Measurements from ENCODE around the gene WDR45B. TPM values are rescaled to one million over a fixed set of nuclear protein-coding genes. Genes with fewer than 3 reads are reported as not detected.

Gene WDR45B
- total RNA-seq, 1 experiment from 2014 or later: 96.5 TPM

GRCh38 chr17:82697808-82698064 is 49.5 kb upstream of the WDR45B start (continued):
- TF ChIP-seq ARID4B (CRISPR knock-in tag; IDR thresholded peaks at IDR 0.05; ENCODE audit: borderline replicate concordance) (no peak), JUN (CRISPR knock-in tag; IDR thresholded peaks at IDR 0.05) (no peak), GABPB1 (CRISPR knock-in tag; IDR thresholded peaks at IDR 0.05) (no peak), ZNF219 (CRISPR knock-in tag; IDR thresholded peaks at IDR 0.05; ENCODE audit: borderline replicate concordance) (no peak)

GRCh38 chr17:82696916-82697807 is 48.9 kb upstream of the WDR45B start:
- ChIA-PET CTCF (interaction anchor here (0.9 to 2.0 kb wide), 5 partner anchors 15 to 71 kb away, joined by 3 to 9 read pairs (median 3); no protein-coding TSS in a partner anchor), POLR2A (no interaction called here)
- no peak for TF ChIP-seq USF2 (CRISPR knock-in tag; IDR thresholded peaks at IDR 0.05)
- TF ChIP-seq ELF4 (CRISPR knock-in tag; IDR thresholded peaks at IDR 0.05; ENCODE audit: low read depth): no peak
- TF ChIP-seq MLX (CRISPR knock-in tag; IDR thresholded peaks at IDR 0.05): no peak
- no peak overlapping the region for H3K27ac Mint-ChIP-seq
- no peak; the same call in 1 of the 2 replicates for ATAC-seq
- DNase-seq (ENCODE audit: low spot score): peak; percentile 38
- H3K9me3 Mint-ChIP-seq: peaks cover 8% of the 10 kb centered on the region
- peaks cover 58% of the 10 kb centered on the region for H3K27me3 Mint-ChIP-seq (ENCODE audit: low read depth)
- peak overlapping the region; percentile 60 for H3K4me3 Mint-ChIP-seq
- peaks cover 4% of the 10 kb centered on the region for H3K36me3 Mint-ChIP-seq
- H3K4me1 Mint-ChIP-seq: no peaks in the 10 kb centered on the region

GRCh38 chr17:82696259-82696658 is 48.0 kb upstream of the WDR45B start:
- peaks cover 8% of the 10 kb centered on the region for H3K9me3 Mint-ChIP-seq
- no peak overlapping the region for H3K4me3 Mint-ChIP-seq
- ChIA-PET CTCF (no interaction called here), POLR2A (no interaction called here)
- H3K27ac Mint-ChIP-seq: no peak overlapping the region
- H3K4me1 Mint-ChIP-seq: no peaks in the 10 kb centered on the region
- DNase-seq (ENCODE audit: low spot score) (no peak), ATAC-seq (no peak)
- H3K27me3 Mint-ChIP-seq (ENCODE audit: low read depth): peaks cover 58% of the 10 kb centered on the region
- peaks cover 4% of the 10 kb centered on the region for H3K36me3 Mint-ChIP-seq
- TF ChIP-seq MXD4 (CRISPR knock-in tag; IDR thresholded peaks at IDR 0.05; ENCODE audit: borderline replicate concordance): no peak
- TF ChIP-seq ZSCAN18 (CRISPR knock-in tag; IDR thresholded peaks at IDR 0.05): no peak
- TF ChIP-seq ZNF138 (CRISPR knock-in tag; conservative IDR thresholded peaks at IDR 0.05): no peak
- TF ChIP-seq ZNF317 (CRISPR knock-in tag; IDR thresholded peaks at IDR 0.05; ENCODE audit: borderline replicate concordance, low read depth): no peak
- TF ChIP-seq ERG (CRISPR knock-in tag; IDR thresholded peaks at IDR 0.05): no peak
- TF ChIP-seq NR1H2 (CRISPR knock-in tag; IDR thresholded peaks at IDR 0.05): no peak
- no peak for TF ChIP-seq NR2C2 (CRISPR knock-in tag; IDR thresholded peaks at IDR 0.05)
- no peak for TF ChIP-seq CREB1 (CRISPR knock-in tag; IDR thresholded peaks at IDR 0.05)
- TF ChIP-seq TEAD4 (CRISPR knock-in tag; IDR thresholded peaks at IDR 0.05): no peak
- no peak for TF ChIP-seq HMGXB4 (CRISPR knock-in tag; IDR thresholded peaks at IDR 0.05)
- TF ChIP-seq ELF4 (CRISPR knock-in tag; IDR thresholded peaks at IDR 0.05; ENCODE audit: low read depth): no peak
- no peak for TF ChIP-seq KAT7 (CRISPR knock-in tag; IDR thresholded peaks at IDR 0.05; ENCODE audit: borderline replicate concordance)
- no peak for TF ChIP-seq NR3C1 (CRISPR knock-in tag; conservative IDR thresholded peaks at IDR 0.05; ENCODE audit: low read depth)
- TF ChIP-seq SMAD4 (CRISPR knock-in tag; IDR thresholded peaks at IDR 0.05): no peak
- TF ChIP-seq JUN (CRISPR knock-in tag; IDR thresholded peaks at IDR 0.05): no peak
- TF ChIP-seq TEAD1 (CRISPR knock-in tag; IDR thresholded peaks at IDR 0.05): no peak
- no peak for TF ChIP-seq CBFB (CRISPR knock-in tag; IDR thresholded peaks at IDR 0.05; ENCODE audit: low read depth)
